Lower lobe of right lung (tissue), 2 donors: Measurements from ENCODE around the gene MORN3. TPM values are rescaled to one million over a fixed set of nuclear protein-coding genes. Genes with fewer than 3 reads are reported as not detected.

ENCODE experiments used
- ATAC-seq, 2 donors: fragments of 200-7000 bp; cut with Tn5 transposase; one replicate each; pipeline ENCODE4 v1.9.1; 2020 to 2022; ENCODE audit warnings: mild to moderate bottlenecking in 2 of 2, moderate library complexity in 2 of 2
- DNase-seq: peaks from one replicate; pipeline ENCODE4 v3.0.0-alpha.2; 2020
- H3K27ac ChIP-seq: fragments of 200-600 bp; one replicate; pipeline ENCODE4 v1.8.0; 2022
- H3K27me3 ChIP-seq: fragments of 200-600 bp; one replicate; pipeline ENCODE4 v1.8.0; 2022; ENCODE audit warnings: low read depth
- H3K36me3 ChIP-seq: fragments of 200-600 bp; one replicate; pipeline ENCODE4 v1.8.0; 2022; ENCODE audit warnings: mild to moderate bottlenecking
- H3K4me1 ChIP-seq: fragments of 200-600 bp; one replicate; pipeline ENCODE4 v1.8.0; 2022
- H3K4me3 ChIP-seq: fragments of 200-600 bp; one replicate; pipeline ENCODE4 v1.8.0; 2022; ENCODE audit warnings: mild to moderate bottlenecking
- H3K9me3 ChIP-seq: fragments of 200-600 bp; one replicate; pipeline ENCODE4 v1.8.0; 2022
- intact Hi-C: fragments of 100-400 bp; cut with DNase I; formaldehyde crosslinking; loops from one replicate; pipeline ENCODE4 v1.11.0; 2022
- total RNA-seq: library from RNA; stranded (reverse); fragmentation: NEBNext Ultra II Directional; extraction: Animal tissue kit (Norgen Biotek cat#: 25700); gene quantifications from one replicate; pipeline ENCODE4 v1.2.1, GENCODE V29; 2021
- TF ChIP-seq, protein P1 (sequence below): fragments of 200-600 bp; IDR thresholded peaks from one replicate; pipeline ENCODE4 v1.8.0; 2022; ENCODE audit warnings: antibody characterized with exemption, mild to moderate bottlenecking
- donor health status: DM: no; HTN: yes; CAD: no; lungs with severe emphysema.

MORN3 gene
- total RNA-seq, 1 donor from 2014 or later = 2.1 TPM

DNA sequence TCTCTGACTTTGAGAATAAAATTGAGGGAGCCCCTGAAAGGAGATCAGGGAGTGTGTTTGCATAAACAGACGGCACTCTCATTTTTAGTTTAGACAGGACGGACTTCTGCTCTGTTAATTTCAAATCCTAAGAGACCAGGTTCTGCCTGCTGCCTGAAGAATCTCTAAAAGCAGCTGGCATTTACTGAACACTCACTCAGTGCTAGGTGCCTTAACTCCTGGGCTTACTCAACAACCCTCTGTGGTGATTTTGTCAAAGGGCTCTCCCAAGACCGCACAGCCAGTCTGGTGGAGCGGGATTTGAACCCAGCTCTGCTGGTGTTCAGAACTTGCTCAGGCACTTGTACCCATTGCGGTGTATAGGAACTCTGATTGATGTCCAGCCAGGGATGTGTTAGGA lies 40.9 kb downstream of the MORN3 start:
- TF ChIP-seq, protein P1, sequence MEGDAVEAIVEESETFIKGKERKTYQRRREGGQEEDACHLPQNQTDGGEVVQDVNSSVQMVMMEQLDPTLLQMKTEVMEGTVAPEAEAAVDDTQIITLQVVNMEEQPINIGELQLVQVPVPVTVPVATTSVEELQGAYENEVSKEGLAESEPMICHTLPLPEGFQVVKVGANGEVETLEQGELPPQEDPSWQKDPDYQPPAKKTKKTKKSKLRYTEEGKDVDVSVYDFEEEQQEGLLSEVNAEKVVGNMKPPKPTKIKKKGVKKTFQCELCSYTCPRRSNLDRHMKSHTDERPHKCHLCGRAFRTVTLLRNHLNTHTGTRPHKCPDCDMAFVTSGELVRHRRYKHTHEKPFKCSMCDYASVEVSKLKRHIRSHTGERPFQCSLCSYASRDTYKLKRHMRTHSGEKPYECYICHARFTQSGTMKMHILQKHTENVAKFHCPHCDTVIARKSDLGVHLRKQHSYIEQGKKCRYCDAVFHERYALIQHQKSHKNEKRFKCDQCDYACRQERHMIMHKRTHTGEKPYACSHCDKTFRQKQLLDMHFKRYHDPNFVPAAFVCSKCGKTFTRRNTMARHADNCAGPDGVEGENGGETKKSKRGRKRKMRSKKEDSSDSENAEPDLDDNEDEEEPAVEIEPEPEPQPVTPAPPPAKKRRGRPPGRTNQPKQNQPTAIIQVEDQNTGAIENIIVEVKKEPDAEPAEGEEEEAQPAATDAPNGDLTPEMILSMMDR = no peak
- ATAC-seq (no peak), DNase-seq (no peak)
- H3K4me1 ChIP-seq = peaks cover 74% of the 10 kb centered on the region
- intact Hi-C loops = no loop called here
- peak overlapping the region; percentile 91 for H3K27ac ChIP-seq
- no peaks in the 10 kb centered on the region for H3K36me3 ChIP-seq
- peak overlapping the region; percentile 80 for H3K4me3 ChIP-seq
- no peaks in the 10 kb centered on the region for H3K27me3 ChIP-seq
- H3K9me3 ChIP-seq = no peaks in the 10 kb centered on the region

DNA sequence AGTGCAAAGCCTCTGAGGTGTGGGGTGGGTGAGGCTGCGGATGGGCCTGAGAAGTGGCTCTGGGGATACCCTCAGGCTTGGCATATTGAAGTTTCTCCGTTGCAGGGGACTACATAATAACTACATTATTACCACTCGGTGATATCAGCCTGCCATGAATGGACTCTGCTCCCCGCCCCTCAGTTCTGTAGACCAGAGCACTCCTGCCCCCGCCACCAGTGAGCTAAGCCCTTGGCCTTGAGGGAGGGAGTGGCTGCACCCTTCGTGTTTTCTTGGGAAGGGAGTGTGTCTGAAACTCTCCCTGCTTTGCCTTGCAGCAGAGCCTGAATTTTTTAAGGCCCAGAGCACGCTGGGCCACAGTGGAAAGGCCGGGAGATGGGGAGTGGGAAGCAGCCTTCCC lies 41.4 kb downstream of the MORN3 start:
- intact Hi-C loops = no loop called here
- TF ChIP-seq, protein P1 = no peak
- Histone ChIP-seq H3K4me3 (peak overlapping the region; percentile 80), H3K9me3 (no peaks in the 10 kb centered on the region), H3K27ac (peak overlapping the region; percentile 91), H3K27me3 (no peaks in the 10 kb centered on the region), H3K36me3 (no peaks in the 10 kb centered on the region), H3K4me1 (peaks cover 70% of the 10 kb centered on the region)
- DNase-seq (no peak), ATAC-seq (no peak)

DNA sequence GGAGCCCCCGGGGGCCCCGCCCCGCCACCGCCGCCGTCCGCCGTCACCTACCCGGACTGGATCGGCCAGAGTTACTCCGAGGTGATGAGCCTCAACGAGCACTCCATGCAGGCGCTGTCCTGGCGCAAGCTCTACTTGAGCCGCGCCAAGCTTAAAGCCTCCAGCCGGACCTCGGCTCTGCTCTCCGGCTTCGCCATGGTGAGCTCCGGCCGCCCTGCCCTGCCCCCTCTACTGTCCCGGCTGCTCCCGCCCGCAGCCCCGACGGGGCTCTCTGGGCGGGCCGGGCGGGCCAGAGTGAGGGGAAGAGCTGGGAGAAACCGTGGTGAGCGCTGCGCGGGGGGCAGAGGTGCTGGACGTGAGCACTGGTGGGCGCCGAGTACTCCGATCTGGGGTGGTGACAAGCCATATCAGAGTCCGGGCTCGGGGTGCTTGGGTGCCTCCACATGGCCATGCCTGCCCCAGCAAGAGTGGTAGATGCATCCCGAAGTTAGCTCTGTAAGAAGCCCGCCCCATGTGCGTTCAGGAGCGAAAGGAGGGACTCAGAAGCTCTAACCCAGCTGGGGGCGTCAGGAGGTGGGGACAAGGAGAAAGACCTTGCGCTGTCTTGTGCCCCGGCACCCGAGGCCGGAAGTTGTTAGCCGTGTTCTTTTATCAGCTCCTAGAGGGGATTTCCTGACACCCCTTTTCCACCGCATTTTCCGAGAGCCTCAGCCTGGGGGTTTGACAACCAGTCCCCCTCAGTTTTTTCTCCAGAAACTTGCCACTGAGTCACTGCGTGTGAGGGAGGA lies 42.4 kb downstream of the MORN3 start:
- no peaks in the 10 kb centered on the region for H3K36me3 ChIP-seq
- TF ChIP-seq, protein P1 = peak; percentile 7
- H3K4me1 ChIP-seq = peaks cover 60% of the 10 kb centered on the region
- peak; percentile 76 for DNase-seq
- intact Hi-C loops = no loop called here
- peak overlapping the region; percentile 80 for H3K4me3 ChIP-seq
- peak overlapping the region; percentile 91 for H3K27ac ChIP-seq
- no peaks in the 10 kb centered on the region for H3K9me3 ChIP-seq
- H3K27me3 ChIP-seq = no peaks in the 10 kb centered on the region
- peak; percentile 70 for ATAC-seq

DNA sequence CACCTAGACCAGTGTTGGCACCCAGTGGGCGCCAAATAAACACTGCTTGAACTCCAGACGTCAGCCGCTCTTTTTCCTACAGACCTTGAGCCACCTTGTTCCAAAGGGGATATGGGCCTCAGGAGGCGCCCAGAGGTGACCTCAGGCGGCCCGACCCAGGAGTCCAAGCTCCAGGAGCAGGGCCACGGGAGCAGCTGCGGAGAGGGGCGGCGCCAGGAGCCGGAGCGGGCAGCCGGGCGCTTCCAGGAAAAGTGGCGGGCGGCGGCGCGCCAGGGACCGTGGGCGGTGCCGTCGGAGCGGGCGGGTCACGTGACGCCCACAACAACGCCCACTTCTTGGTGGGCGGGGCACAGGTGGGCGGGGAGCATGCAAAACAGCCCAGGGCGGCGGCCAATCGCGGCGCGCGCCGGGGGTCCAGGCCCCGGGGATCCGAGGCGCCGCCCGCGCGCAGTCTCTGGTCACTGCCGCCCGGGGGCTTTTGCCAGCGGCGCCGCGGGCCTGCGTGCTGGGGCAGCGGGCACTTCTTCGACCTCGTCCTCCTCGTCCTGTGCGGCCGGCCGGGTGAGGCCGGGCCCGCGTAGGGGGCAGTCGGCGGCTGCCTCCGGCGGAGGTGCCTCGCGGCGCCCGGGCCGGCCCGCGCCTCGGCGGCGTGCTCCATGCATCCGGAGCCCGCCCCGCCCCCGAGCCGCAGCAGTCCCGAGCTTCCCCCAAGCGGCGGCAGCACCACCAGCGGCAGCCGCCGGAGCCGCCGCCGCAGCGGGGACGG lies 43.2 kb downstream of the MORN3 start, which contains the start of gene ORAI1:
Gene ORAI1 (plus strand): TSS at position 444 of the 766 bp plus-strand sequence.
- Histone ChIP-seq H3K27me3 (no peaks in the 10 kb centered on the region), H3K4me3 (peak within 1 kb of the TSS; percentile 80), H3K4me1 (peaks cover 52% of the 10 kb centered on the region), H3K36me3 (no peaks in the 10 kb centered on the region), H3K27ac (peak within 1 kb of the TSS; percentile 91), H3K9me3 (no peaks in the 10 kb centered on the region)
- intact Hi-C loops = no loop called here
- DNase-seq (peak; percentile 98), ATAC-seq (peak; percentile 94 to 95)
- TF ChIP-seq, protein P1 = no peak

DNA sequence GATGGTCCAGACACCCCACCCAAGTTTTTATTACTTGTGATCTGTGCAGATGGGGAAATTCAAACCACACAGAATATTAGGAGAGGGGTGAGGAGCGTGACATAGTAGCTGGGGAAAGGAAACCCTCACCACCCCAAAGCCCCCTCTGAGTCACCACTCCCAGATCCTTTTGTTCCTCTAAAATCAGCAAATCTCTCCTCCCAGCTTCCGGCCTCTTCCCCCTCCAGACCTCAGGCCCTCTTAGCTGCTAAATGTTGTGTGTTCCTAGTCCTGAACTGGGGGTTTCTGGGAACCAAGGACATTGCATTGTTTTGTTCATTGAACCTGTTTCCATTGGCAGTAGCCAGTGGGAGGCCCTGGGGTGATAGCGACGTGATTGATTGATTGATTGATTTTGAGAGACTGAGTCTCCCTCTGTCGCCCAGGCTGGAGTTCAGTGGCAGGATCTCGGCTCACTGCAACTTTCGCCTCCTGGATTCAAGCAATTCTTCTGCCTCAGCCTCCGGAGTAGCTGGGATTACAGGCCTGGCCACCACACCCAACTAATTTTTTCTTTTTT lies 49.0 kb downstream of the MORN3 start:
- no peak for DNase-seq
- peak in 1 of 2 donors; percentile 28 for ATAC-seq
- TF ChIP-seq, protein P1 = no peak
- H3K4me1 ChIP-seq = peaks cover 6% of the 10 kb centered on the region
- no peak overlapping the region for H3K27ac ChIP-seq
- no peaks in the 10 kb centered on the region for H3K36me3 ChIP-seq
- intact Hi-C loops = no loop called here
- no peak overlapping the region for H3K4me3 ChIP-seq
- no peaks in the 10 kb centered on the region for H3K9me3 ChIP-seq
- H3K27me3 ChIP-seq = no peaks in the 10 kb centered on the region
